ENCODE results near the gene SFMBT1. TPM values are rescaled to one million over a fixed set of nuclear protein-coding genes. Genes with fewer than 3 reads are reported as not detected.

SFMBT1 gene
- 9.9 and 14.6 TPM in 2 replicates for total RNA-seq (2011; cell fraction: chromatin; rRNA removed; ENCODE audit: low replicate concordance)
- 3.7 and 5.5 TPM in 2 replicates for total RNA-seq (2011; cell fraction: nucleolus; rRNA removed)
- 5.8 and 6.8 TPM in 2 replicates for total RNA-seq (2011; cell fraction: nucleoplasm; rRNA removed)
- 3.4 and 7.2 TPM in 2 replicates for total RNA-seq (2014; rRNA removed)
- total RNA-seq (2014; rRNA removed; fragmentation: Illumina TruSeq; extraction: Trizol), result 4.9 and 5.2 TPM in 2 replicates
- total RNA-seq (2015; rRNA removed; fragmentation: Illumina TruSeq; extraction: Trizol), result 4.6 and 5.7 TPM in 2 replicates
- total RNA-seq (2021), result 5.9 and 6.6 TPM in 2 replicates
- 3.7 and 3.8 TPM in 2 replicates for polyA plus RNA-seq (2011; rRNA removed)
- 1.4 and 3.6 TPM in 2 replicates for polyA plus RNA-seq (2011; cell fraction: cytosol; rRNA removed)
- 4.4 and 5.8 TPM in 2 replicates for polyA plus RNA-seq (2011; cell fraction: nucleus; rRNA removed)
- 3.3 and 3.8 TPM in 2 replicates for polyA plus RNA-seq (2012)
- polyA plus RNA-seq (2014; fragmentation: Illumina TruSeq; extraction: Trizol), result 3.2 and 3.3 TPM in 2 replicates
- polyA plus RNA-seq (2014; fragmentation: Nextera tagmentation; extraction: Ambion mirVana), result 1 to 10 TPM in 1 of 2 experiments, under 1 TPM in 1; 0.76 to 1.4 TPM
- polyA plus RNA-seq (2014; rRNA removed), result 3.6 and 3.9 TPM in 2 replicates
- polyA minus RNA-seq (2011; rRNA and poly(A)+ RNA removed), result 11.0 and 11.2 TPM in 2 replicates
- polyA minus RNA-seq (2011; cell fraction: cytosol; rRNA and poly(A)+ RNA removed), result 4.4 and 7.1 TPM in 2 replicates
- 4.2 and 7.0 TPM in 2 replicates for polyA minus RNA-seq (2011; cell fraction: nucleus; rRNA and poly(A)+ RNA removed)
- Bru-seq, nascent RNA, result percentile 54 among the genes with signal in this experiment
- BruChase-seq, experiment 1, labeled RNA remaining after a 2-hour chase, result percentile 65 among the genes with signal in this experiment
- BruChase-seq, experiment 2, labeled RNA remaining after a 6-hour chase, result percentile 64 among the genes with signal in this experiment
- long read RNA-seq, experiment 1, full-length matches to known transcripts, result 4 of 27 reads
- long read RNA-seq, experiment 1, partial matches to known transcripts, result 17 of 27 reads
- long read RNA-seq, experiment 1, other reads (novel, unspliced or antisense), result 6 of 27 reads
- long read RNA-seq, experiment 2, full-length matches to known transcripts, result 2 of 5 reads
- long read RNA-seq, experiment 2, partial matches to known transcripts, result 1 of 5 reads
- long read RNA-seq, experiment 2, other reads (novel, unspliced or antisense), result 2 of 5 reads
- long read RNA-seq, experiment 3, partial matches to known transcripts, result 2 of 2 reads
- long read RNA-seq, experiment 3, other reads (novel, unspliced or antisense), result 0 of 2 reads

GRCh38 chr3:53045518-53046170, at the start of gene SFMBT1:
Gene SFMBT1, minus strand, starts transcription at chr3:53046073. Its CDS starts 76,945 bp downstream, at chr3:52969128.
- no TSS peak for BruUV-seq (replicated peaks)
- TF ChIP-seq YBX1 (IDR thresholded peaks at IDR 0.05) (no peak), POLR2H (tag; IDR thresholded peaks at IDR 0.05; ENCODE audit: low read depth) (peak; percentile 48; the same call in 1 of the 2 replicates), E2F3 (CRISPR knock-in tag; IDR thresholded peaks at IDR 0.05) (0 out of 2 replicates have a peak, but pooled peaks have one; percentile 20), PYGO2 (tag; IDR thresholded peaks at IDR 0.05) (no peak), PHF20 (IDR thresholded peaks at IDR 0.05; ENCODE audit: partially characterized antibody) (peak; percentile 47), TAF1 (IDR thresholded peaks at IDR 0.05; ENCODE audit: control insufficient read depth, extremely low read depth, insufficient read depth, low read length, severe bottlenecking) (peak; percentile 55), MCM5 (IDR thresholded peaks at IDR 0.05; ENCODE audit: low read depth) (no peak), POLR2G (IDR thresholded peaks at IDR 0.05; ENCODE audit: low read depth, low read length) (peak; percentile 78), EGR1 (conservative IDR thresholded peaks at IDR 0.05) (peak; percentile 48), ZNF76 (CRISPR knock-in tag; IDR thresholded peaks at IDR 0.05; ENCODE audit: borderline replicate concordance) (0 out of 2 replicates have a peak, but pooled peaks have one; percentile 34), TBP (optimal IDR thresholded peaks at IDR 0.05; ENCODE audit: low read depth, low read length) (peak; percentile 23), XRCC3 (IDR thresholded peaks at IDR 0.05) (no peak), YY1 (IDR thresholded peaks at IDR 0.05; ENCODE audit: borderline replicate concordance in 1 of 3, control insufficient read depth in 1 of 3, extremely low read depth in 1 of 3, insufficient read depth in 3 of 3, insufficient read length in 1 of 3, insufficient replicate concordance in 2 of 3, low read depth in 1 of 3, low read length in 2 of 3) (peak in 2 of 3 experiments; percentile 35 to 56), MITF (IDR thresholded peaks at IDR 0.05) (no peak)

More at GRCh38 chr3:53045518-53046170, at the start of gene SFMBT1:
- FAIRE-seq (no peak), DNase-seq (ENCODE audit: extremely low read depth in 1 of 4, low spot score in 3 of 4) (peak; percentile 76 to 89 (median 88)), ATAC-seq (peak; percentile 78)
- intact Hi-C loops (cut with micrococcal nuclease), result no loop called here
- H3K9ac ChIP-seq (ENCODE audit: insufficient read depth in 1 of 2, low read depth in 2 of 2, low read length in 2 of 2), result peak within 1 kb of the TSS; percentile 84 to 93
- peak within 1 kb of the TSS; percentile 72 for H3K4me2 ChIP-seq (ENCODE audit: insufficient read depth, low read length)
- WGBS (ENCODE audit: insufficient coverage, low coverage, missing lambda C conversion rate), result no CpG with 5 or more reads among the region's 117 CpGs
- peak within 1 kb of the TSS; percentile 81 for H3K4me3 ChIP-seq
- peak within 1 kb of the TSS; percentile 93 for H3K27ac ChIP-seq (ENCODE audit: extremely low read depth, low read depth, low read length)
- H3K9me3 ChIP-seq (replicated peaks; ENCODE audit: control insufficient read depth, insufficient read depth, low read depth, low read length), result no peaks in the 10 kb centered on the region
- no peaks in the 10 kb centered on the region for H3K36me3 ChIP-seq (ENCODE audit: control insufficient read depth, insufficient read depth, low read length)
- in situ Hi-C loops (cut with MboI), result no loop called here
- peaks cover 7% of the 10 kb centered on the region; the same call in 2 of the 3 replicates for H3K79me2 ChIP-seq (ENCODE audit: control insufficient read depth, insufficient read depth, low read length)
- POLR2A ChIA-PET, result interaction anchor here (0.6 to 1.4 kb wide), 4 partner anchors 14 to 177 kb away, joined by 3 to 6 read pairs (median 4); no protein-coding TSS in a partner anchor
- no peaks in the 10 kb centered on the region for H3K27me3 ChIP-seq (ENCODE audit: control insufficient read depth in 2 of 2, insufficient read depth in 2 of 2, low read length in 2 of 2)
- CTCF ChIA-PET (ENCODE audit: low intra/inter-chr PET ratio), result no interaction called here
- peaks cover 5 to 17% of the 10 kb centered on the region in 2 experiments; a peak in 4 of 5 replicates for H3K4me1 ChIP-seq (replicated peaks in 1 of 2; ENCODE audit: control insufficient read depth in 2 of 2, insufficient read depth in 2 of 2, low read length in 2 of 2)
- no peaks in the 10 kb centered on the region for H4K20me1 ChIP-seq (replicated peaks; ENCODE audit: control insufficient read depth, insufficient read depth, low read length)
- H2AFZ ChIP-seq (ENCODE audit: low read depth, low read length), result peak within 1 kb of the TSS; percentile 84
- no peaks in the 10 kb centered on the region for H3K9me1 ChIP-seq (ENCODE audit: control insufficient read depth, insufficient read depth, low read length)

Data from K562 (cell line).